ENCODE data around the gene CEACAM8.
"Not testable (repeated sequence)": the region's sequence is repeated elsewhere in the genome, so short reads cannot be mapped to it uniquely, and the experiment has no call there.

CEACAM8 gene

GRCh38 chr19:42552086-42553065 is 42.3 kb downstream of the CEACAM8 start:
- peaks cover 3% of the 10 kb centered on the region; the same call in 1 of the 2 replicates for H3K27me3 ChIP-seq (ENCODE audit: insufficient read depth, low read length)
- H3K9me3 ChIP-seq (ENCODE audit: insufficient read depth, low read depth, low read length): no peaks in the 10 kb centered on the region; the same call in 1 of the 2 replicates
- H3K36me3 ChIP-seq (ENCODE audit: insufficient read depth, low read depth, low read length): no peaks in the 10 kb centered on the region
- H3K4me1 ChIP-seq (ENCODE audit: insufficient read depth, low read length): peaks cover 12% of the 10 kb centered on the region; the same call in 1 of the 2 replicates
- no peak overlapping the region for H3K4me3 ChIP-seq (ENCODE audit: low read length)
- no peak overlapping the region for H3K27ac ChIP-seq (ENCODE audit: low read length)
- no peak overlapping the region for H3K9ac ChIP-seq (ENCODE audit: low read depth, low read length)

- H3K4me1 ChIP-seq (ENCODE audit: insufficient read depth, low read length): peaks cover 10% of the 10 kb centered on the region; the same call in 1 of the 2 replicates
- H3K36me3 ChIP-seq (ENCODE audit: insufficient read depth, low read depth, low read length); H3K9me3 ChIP-seq (ENCODE audit: insufficient read depth, low read depth, low read length); H3K4me3 ChIP-seq (ENCODE audit: low read length); H3K27ac ChIP-seq (ENCODE audit: low read length); H3K9ac ChIP-seq (ENCODE audit: low read depth, low read length); H3K27me3 ChIP-seq (ENCODE audit: insufficient read depth, low read length): not testable (repeated sequence)
Measured at GRCh38 chr19:42550521-42550920, 44.2 kb downstream of the CEACAM8 start.

- not testable (repeated sequence) for H3K27me3 ChIP-seq (ENCODE audit: insufficient read depth, low read length); H3K4me3 ChIP-seq (ENCODE audit: low read length); H3K36me3 ChIP-seq (ENCODE audit: insufficient read depth, low read depth, low read length); H3K9me3 ChIP-seq (ENCODE audit: insufficient read depth, low read depth, low read length); H3K4me1 ChIP-seq (ENCODE audit: insufficient read depth, low read length); H3K27ac ChIP-seq (ENCODE audit: low read length); H3K9ac ChIP-seq (ENCODE audit: low read depth, low read length)
Measured at GRCh38 chr19:42549067-42549466, 45.7 kb downstream of the CEACAM8 start.

- H3K9me3 ChIP-seq (ENCODE audit: insufficient read depth, low read depth, low read length): no peaks in the 10 kb centered on the region; the same call in 1 of the 2 replicates
- peaks cover 8% of the 10 kb centered on the region; the same call in 1 of the 2 replicates for H3K27me3 ChIP-seq (ENCODE audit: insufficient read depth, low read length)
- H3K9ac ChIP-seq (ENCODE audit: low read depth, low read length): no peak overlapping the region
- no peaks in the 10 kb centered on the region for H3K36me3 ChIP-seq (ENCODE audit: insufficient read depth, low read depth, low read length)
- H3K27ac ChIP-seq (ENCODE audit: low read length): no peak overlapping the region
- H3K4me3 ChIP-seq (ENCODE audit: low read length): no peak overlapping the region
- H3K4me1 ChIP-seq (ENCODE audit: insufficient read depth, low read length): peaks cover 5% of the 10 kb centered on the region; the same call in 1 of the 2 replicates
Measured at GRCh38 chr19:42548552-42548951, 46.2 kb downstream of the CEACAM8 start.

- Histone ChIP-seq H3K27me3 (ENCODE audit: insufficient read depth, low read length) (peaks cover 8% of the 10 kb centered on the region; the same call in 1 of the 2 replicates), H3K4me1 (ENCODE audit: insufficient read depth, low read length) (no peaks in the 10 kb centered on the region), H3K4me3 (ENCODE audit: low read length) (no peak overlapping the region), H3K9ac (ENCODE audit: low read depth, low read length) (no peak overlapping the region), H3K36me3 (ENCODE audit: insufficient read depth, low read depth, low read length) (no peaks in the 10 kb centered on the region), H3K27ac (ENCODE audit: low read length) (no peak overlapping the region), H3K9me3 (ENCODE audit: insufficient read depth, low read depth, low read length) (no peaks in the 10 kb centered on the region; the same call in 1 of the 2 replicates)
Measured at GRCh38 chr19:42547929-42548328, 46.8 kb downstream of the CEACAM8 start.

GRCh38 chr19:42546831-42547500 is 47.8 kb downstream of the CEACAM8 start:
- Histone ChIP-seq H3K9me3 (ENCODE audit: insufficient read depth, low read depth, low read length) (no peaks in the 10 kb centered on the region; the same call in 1 of the 2 replicates), H3K9ac (ENCODE audit: low read depth, low read length) (no peak overlapping the region), H3K36me3 (ENCODE audit: insufficient read depth, low read depth, low read length) (no peaks in the 10 kb centered on the region), H3K27ac (ENCODE audit: low read length) (no peak overlapping the region), H3K27me3 (ENCODE audit: insufficient read depth, low read length) (peaks cover 8% of the 10 kb centered on the region; the same call in 1 of the 2 replicates), H3K4me1 (ENCODE audit: insufficient read depth, low read length) (no peaks in the 10 kb centered on the region), H3K4me3 (ENCODE audit: low read length) (no peak overlapping the region)

- no peak overlapping the region for H3K27ac ChIP-seq (ENCODE audit: low read length)
- H3K4me3 ChIP-seq (ENCODE audit: low read length): no peak overlapping the region
- peaks cover 11% of the 10 kb centered on the region for H3K4me1 ChIP-seq (ENCODE audit: insufficient read depth, low read length)
- H3K27me3 ChIP-seq (ENCODE audit: insufficient read depth, low read length): peaks cover 10% of the 10 kb centered on the region
- no peaks in the 10 kb centered on the region for H3K36me3 ChIP-seq (ENCODE audit: insufficient read depth, low read depth, low read length)
- no peak overlapping the region for H3K9ac ChIP-seq (ENCODE audit: low read depth, low read length)
- H3K9me3 ChIP-seq (ENCODE audit: insufficient read depth, low read depth, low read length): no peaks in the 10 kb centered on the region; the same call in 1 of the 2 replicates
Measured at GRCh38 chr19:42544146-42544545, 50.6 kb downstream of the CEACAM8 start.

- Histone ChIP-seq H3K9ac (ENCODE audit: low read depth, low read length) (no peak overlapping the region), H3K4me3 (ENCODE audit: low read length) (no peak overlapping the region), H3K36me3 (ENCODE audit: insufficient read depth, low read depth, low read length) (no peaks in the 10 kb centered on the region), H3K9me3 (ENCODE audit: insufficient read depth, low read depth, low read length) (no peaks in the 10 kb centered on the region), H3K4me1 (ENCODE audit: insufficient read depth, low read length) (peaks cover 11% of the 10 kb centered on the region), H3K27me3 (ENCODE audit: insufficient read depth, low read length) (peaks cover 19% of the 10 kb centered on the region), H3K27ac (ENCODE audit: low read length) (no peak overlapping the region)
Measured at GRCh38 chr19:42542791-42543190, 51.9 kb downstream of the CEACAM8 start.

GRCh38 chr19:42540071-42540553 is 54.6 kb downstream of the CEACAM8 start:
- Histone ChIP-seq H3K9me3 (ENCODE audit: insufficient read depth, low read depth, low read length) (no peaks in the 10 kb centered on the region), H3K27me3 (ENCODE audit: insufficient read depth, low read length) (peaks cover 11% of the 10 kb centered on the region; the same call in 1 of the 2 replicates), H3K4me3 (ENCODE audit: low read length) (peak overlapping the region; percentile 24; the same call in 1 of the 2 replicates), H3K27ac (ENCODE audit: low read length) (no peak overlapping the region), H3K36me3 (ENCODE audit: insufficient read depth, low read depth, low read length) (no peaks in the 10 kb centered on the region), H3K9ac (ENCODE audit: low read depth, low read length) (peak overlapping the region; percentile 38; the same call in 1 of the 2 replicates), H3K4me1 (ENCODE audit: insufficient read depth, low read length) (peaks cover 11% of the 10 kb centered on the region)

GRCh38 chr19:42538841-42539709 is 55.6 kb downstream of the CEACAM8 start:
- H3K4me3 ChIP-seq (ENCODE audit: low read length): no peak overlapping the region
- no peak overlapping the region for H3K9ac ChIP-seq (ENCODE audit: low read depth, low read length)
- H3K9me3 ChIP-seq (ENCODE audit: insufficient read depth, low read depth, low read length): no peaks in the 10 kb centered on the region
- H3K4me1 ChIP-seq (ENCODE audit: insufficient read depth, low read length): peaks cover 15% of the 10 kb centered on the region
- no peak overlapping the region for H3K27ac ChIP-seq (ENCODE audit: low read length)
- no peaks in the 10 kb centered on the region for H3K36me3 ChIP-seq (ENCODE audit: insufficient read depth, low read depth, low read length)
- peaks cover 11% of the 10 kb centered on the region; the same call in 1 of the 2 replicates for H3K27me3 ChIP-seq (ENCODE audit: insufficient read depth, low read length)

- H3K4me1 ChIP-seq (ENCODE audit: insufficient read depth, low read length): peaks cover 12% of the 10 kb centered on the region
- H3K9me3 ChIP-seq (ENCODE audit: insufficient read depth, low read depth, low read length); H3K36me3 ChIP-seq (ENCODE audit: insufficient read depth, low read depth, low read length); H3K27ac ChIP-seq (ENCODE audit: low read length); H3K4me3 ChIP-seq (ENCODE audit: low read length); H3K9ac ChIP-seq (ENCODE audit: low read depth, low read length): not testable (repeated sequence)
- H3K27me3 ChIP-seq (ENCODE audit: insufficient read depth, low read length): peaks cover 11% of the 10 kb centered on the region; the same call in 1 of the 2 replicates
Measured at GRCh38 chr19:42535276-42535675, 59.4 kb downstream of the CEACAM8 start.

Data from iPS-20b (cell line).